H1 (cell line): Measurements from ENCODE around the gene TMEM131L. TPM values are rescaled to one million over a fixed set of nuclear protein-coding genes. Genes with fewer than 3 reads are reported as not detected.

Experiments
- CHD7 ChIP-seq: fragments of 300-600 bp; sonication (generic); IDR thresholded peaks from 2 replicates; pipeline ENCODE4 v1.7.1; 2012; ENCODE audit warnings: low read length, moderate library complexity, mild to moderate bottlenecking, inconsistent platforms; ENCODE audit not compliant: insufficient replicate concordance
- EGR1 ChIP-seq: IDR thresholded peaks from 2 replicates; pipeline ENCODE4 v1.6.1; 2011; ENCODE audit warnings: low read depth, low read length, borderline replicate concordance
- EP300 ChIP-seq, 2 experiments: IDR thresholded peaks; 1 replicate in 1 of 2; 2 replicates in 1 of 2; pipeline ENCODE4 v1.6.1; 2011 to 2012; ENCODE audit warnings: low read depth in 2 of 2, low read length in 2 of 2, mild to moderate bottlenecking in 2 of 2, borderline replicate concordance in 1 of 2, inconsistent platforms in 1 of 2, moderate library complexity in 1 of 2
- HDAC6 ChIP-seq: IDR thresholded peaks from one replicate; pipeline ENCODE4 v1.7.1; 2012; ENCODE audit warnings: low read depth, mild to moderate bottlenecking, inconsistent platforms, low read length, moderate library complexity
- MAX ChIP-seq: IDR thresholded peaks from 2 replicates; pipeline ENCODE4 v1.6.1; 2012; ENCODE audit warnings: inconsistent platforms
- POU5F1 ChIP-seq: IDR thresholded peaks from 2 replicates; pipeline ENCODE4 v1.6.1; 2011; ENCODE audit warnings: low read depth, mild to moderate bottlenecking, low read length, moderate library complexity
- RNF2 ChIP-seq: fragments of 200-900, 300-1000 bp; sonication (generic); IDR thresholded peaks from 2 replicates; pipeline ENCODE4 v1.7.1; 2016; ENCODE audit warnings: borderline replicate concordance, low read depth, mild to moderate bottlenecking, antibody characterized with exemption, low read length; ENCODE audit not compliant: poor library complexity, severe bottlenecking; ENCODE audit errors: missing control alignments
- SIX5 ChIP-seq: IDR thresholded peaks from 2 replicates; pipeline ENCODE4 v1.6.1; 2011; ENCODE audit warnings: mild to moderate bottlenecking, low read depth, low read length
- SP1 ChIP-seq: IDR thresholded peaks from 2 replicates; pipeline ENCODE4 v1.6.1; 2011; ENCODE audit warnings: low read depth, low read length
- USF2 ChIP-seq: IDR thresholded peaks from 2 replicates; pipeline ENCODE4 v1.6.1; 2011; ENCODE audit warnings: low read length, improper control_type of control experiment
- polyA plus RNA-seq, 7 experiments: library from polyadenylated mRNA; depleted of rRNA in 3 of 7; stranded (reverse) in 5 of 7; unstranded in 2 of 7; fragments of >200 nt in 5 of 7; fragments of 200-250 nt in 2 of 7; gene quantifications; 1 replicate in 5 of 7; 2 replicates in 1 of 7; 4 replicates in 1 of 7; pipeline versions ENCODE4 v1.2.1 to v1.2.3, GENCODE V29; 2011 to 2013; ENCODE audit warnings: missing spikeins in 2 of 7, mixed read lengths in 2 of 7
- total RNA-seq: library from RNA; stranded (reverse); fragmentation: NEBNext Ultra II Directional; extraction: Animal tissue kit (Norgen Biotek cat#: 25700); gene quantifications from 2 replicates; pipeline ENCODE4 v1.2.1, GENCODE V29; 2021

Gene TMEM131L
- total and polyA plus RNA-seq, 2 of the 8 experiments (the other 6 are each of a cell fraction or from before 2014, with no cell fraction given) = 14.3 to 26.1 TPM

GRCh38 chr4:153453402-153453801, 12.8 kb upstream of the TMEM131L start (continued):
- TF ChIP-seq CHD7 (no peak), EP300 (IDR thresholded peaks at IDR 0.05; ENCODE audit: borderline replicate concordance in 1 of 2, low read depth in 2 of 2, low read length in 2 of 2) (no peak), SP1 (no peak), HDAC6 (no peak), USF2 (no peak), EGR1 (no peak), POU5F1 (no peak), RNF2 (no peak), MAX (no peak), SIX5 (no peak)
